22Rv1 (cell line): ENCODE data around the gene PLB1.

Experiments
- ZFX ChIP-seq: fragments of 450-650 bp; IDR thresholded peaks from 2 replicates; pipeline ENCODE4 v1.6.1; 2017; ENCODE audit warnings: antibody characterized with exemption, borderline replicate concordance
- TF ChIP-seq, protein P1 (sequence below): fragments of 450-650 bp; IDR thresholded peaks from 2 replicates; pipeline ENCODE4 v1.5.1; 2017; ENCODE audit warnings: mild to moderate bottlenecking

- TF ChIP-seq, protein P1, sequence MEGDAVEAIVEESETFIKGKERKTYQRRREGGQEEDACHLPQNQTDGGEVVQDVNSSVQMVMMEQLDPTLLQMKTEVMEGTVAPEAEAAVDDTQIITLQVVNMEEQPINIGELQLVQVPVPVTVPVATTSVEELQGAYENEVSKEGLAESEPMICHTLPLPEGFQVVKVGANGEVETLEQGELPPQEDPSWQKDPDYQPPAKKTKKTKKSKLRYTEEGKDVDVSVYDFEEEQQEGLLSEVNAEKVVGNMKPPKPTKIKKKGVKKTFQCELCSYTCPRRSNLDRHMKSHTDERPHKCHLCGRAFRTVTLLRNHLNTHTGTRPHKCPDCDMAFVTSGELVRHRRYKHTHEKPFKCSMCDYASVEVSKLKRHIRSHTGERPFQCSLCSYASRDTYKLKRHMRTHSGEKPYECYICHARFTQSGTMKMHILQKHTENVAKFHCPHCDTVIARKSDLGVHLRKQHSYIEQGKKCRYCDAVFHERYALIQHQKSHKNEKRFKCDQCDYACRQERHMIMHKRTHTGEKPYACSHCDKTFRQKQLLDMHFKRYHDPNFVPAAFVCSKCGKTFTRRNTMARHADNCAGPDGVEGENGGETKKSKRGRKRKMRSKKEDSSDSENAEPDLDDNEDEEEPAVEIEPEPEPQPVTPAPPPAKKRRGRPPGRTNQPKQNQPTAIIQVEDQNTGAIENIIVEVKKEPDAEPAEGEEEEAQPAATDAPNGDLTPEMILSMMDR = no peak
- TF ChIP-seq ZFX = no peak
Measured at GRCh38 chr2:28681158-28681571, 185.3 kb downstream of the PLB1 start.
